Breast epithelium (tissue), 4 donors: ENCODE data around the gene SSB. TPM values are rescaled to one million over a fixed set of nuclear protein-coding genes. Genes with fewer than 3 reads are reported as not detected.

ENCODE experiments used
- DNase-seq, 2 donors: peaks; one replicate each; pipeline ENCODE4 v3.0.0-alpha.2; 2019; ENCODE audit warnings: low spot score in 2 of 2
- H3K27ac ChIP-seq, 2 donors: fragments of 200-600 bp; sonication (generic) in 1 of 2; one replicate each; pipeline ENCODE4 v1.5.1; 2016 to 2019; ENCODE audit warnings: mild to moderate bottlenecking in 1 of 2
- H3K27me3 ChIP-seq, 2 donors: fragments of 200-600 bp; sonication (generic) in 1 of 2; one replicate each; pipeline versions ENCODE4 v1.5.1 to v1.6.0; 2017 to 2019; ENCODE audit warnings: control low read depth in 1 of 2, mild to moderate bottlenecking in 1 of 2
- H3K36me3 ChIP-seq: fragments of 200-600 bp; one replicate; pipeline ENCODE4 v1.5.1; 2019
- H3K4me1 ChIP-seq, 2 donors: fragments of 200-600 bp; sonication (generic); one replicate each; pipeline ENCODE4 v1.5.1; 2016 to 2019; ENCODE audit warnings: control low read depth in 1 of 2
- H3K4me3 ChIP-seq, 3 donors: fragments of 200-600 bp; sonication (generic); 1 replicate in 2 of 3; 2 replicates in 1 of 3; pipeline ENCODE4 v1.5.1; 2016 to 2019; ENCODE audit warnings: mild to moderate bottlenecking in 3 of 3, moderate library complexity in 2 of 3
- H3K9me3 ChIP-seq, 2 donors: fragments of 200-600 bp; sonication (generic) in 1 of 2; one replicate each; pipeline ENCODE4 v1.5.1; 2016 to 2019; ENCODE audit warnings: control low read depth in 1 of 2
- CTCF ChIP-seq, 3 donors: fragments of 450-650 bp; IDR thresholded peaks; one replicate each; pipeline ENCODE4 v1.5.1; 2016 to 2017; ENCODE audit warnings: antibody characterized with exemption in 3 of 3, mild to moderate bottlenecking in 3 of 3, moderate library complexity in 3 of 3
- POLR2A ChIP-seq: fragments of 450-650 bp; IDR thresholded peaks from one replicate; pipeline ENCODE4 v1.6.1; 2016; ENCODE audit warnings: antibody characterized with exemption, mild to moderate bottlenecking, moderate library complexity
- POLR2AphosphoS5 ChIP-seq, 3 donors: sonication (generic); formaldehyde crosslinking; IDR thresholded peaks; one replicate each; pipeline ENCODE4 v1.6.1; 2017; ENCODE audit warnings: antibody characterized with exemption in 3 of 3
- intact Hi-C: fragments of 100-400 bp; cut with DNase I; formaldehyde crosslinking; loops from one replicate; pipeline ENCODE4 v1.15.1; 2023; ENCODE audit warnings: low total_unique reads
- total RNA-seq, 3 donors: library from RNA; depleted of rRNA; stranded (reverse); fragments of >200 nt; gene quantifications; one replicate each; pipeline ENCODE4 v1.1.0, GENCODE V29; 2016

The SSB gene
- total RNA-seq, 3 donors from 2014 or later: 79.0 to 124 (median 109) TPM

DNA sequence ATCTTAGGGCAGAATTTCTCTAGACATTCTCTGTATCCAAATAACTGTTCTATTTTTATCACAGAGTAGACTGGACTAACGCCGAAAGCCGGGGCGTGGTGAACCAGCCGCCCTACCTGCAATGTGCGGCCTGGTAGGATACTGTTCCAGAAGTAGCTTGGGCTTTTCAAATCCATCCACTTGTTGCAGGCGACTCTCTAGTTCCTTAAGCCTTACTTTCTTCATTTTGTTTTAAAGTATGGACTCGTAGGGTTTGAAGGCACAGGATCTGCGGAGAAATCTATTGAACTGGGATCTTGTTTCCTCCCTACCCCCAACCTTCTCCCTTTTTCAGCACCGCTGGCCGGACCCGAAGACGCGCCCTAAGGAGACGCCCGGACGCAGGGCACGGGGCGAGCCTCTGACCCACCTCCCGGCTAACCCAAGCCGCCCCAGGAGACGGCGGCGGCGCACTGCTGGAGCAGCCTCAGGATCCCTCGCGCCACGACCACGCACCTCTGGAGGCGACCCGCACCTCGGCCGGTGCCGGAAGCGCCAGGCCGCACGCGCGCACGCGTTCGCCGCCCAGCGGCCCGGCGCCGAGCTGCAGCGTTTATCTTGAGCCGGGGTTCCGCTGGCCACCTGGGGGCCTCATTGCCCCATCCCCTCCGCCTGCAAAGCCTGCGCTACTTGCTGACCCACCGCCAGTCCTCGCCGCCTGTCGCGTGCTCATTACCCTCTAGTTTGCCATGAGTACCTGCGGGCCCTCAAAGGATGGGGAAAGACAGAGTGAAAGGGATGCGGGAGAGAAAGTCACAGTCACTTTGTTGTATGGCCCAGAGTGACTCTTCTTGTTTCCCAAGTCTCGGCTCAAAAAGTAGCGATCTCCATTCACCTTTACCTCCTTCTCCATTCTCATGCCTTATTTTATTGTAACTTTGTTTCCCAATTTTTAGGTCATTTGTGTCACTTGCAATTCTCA, 26.0 kb downstream of the SSB start, which contains the start of gene METTL5:
Gene METTL5 (minus strand): TSS at position 533 of the 961 bp plus-strand sequence. CDS start 308 bp downstream, at position 225.
- Histone ChIP-seq H3K36me3 (peaks cover 3% of the 10 kb centered on the region), H3K27ac (peak within 1 kb of the TSS; percentile 81 to 89), H3K4me3 (peak within 1 kb of the TSS; percentile 55 to 95 (median 78)), H3K27me3 (no peaks in the 10 kb centered on the region), H3K4me1 (peaks cover 0 to 12% of the 10 kb centered on the region in 2 donors), H3K9me3 (no peaks in the 10 kb centered on the region)
- TF ChIP-seq POLR2A: no peak
- peak; percentile 41 to 96 (median 80) for TF ChIP-seq CTCF (IDR thresholded peaks at IDR 0.05)
- peak in 1 of 3 donors; percentile 73 for TF ChIP-seq POLR2AphosphoS5 (IDR thresholded peaks at IDR 0.05)
- DNase-seq: peak; percentile 44 to 61
- intact Hi-C loops: no loop called here

DNA sequence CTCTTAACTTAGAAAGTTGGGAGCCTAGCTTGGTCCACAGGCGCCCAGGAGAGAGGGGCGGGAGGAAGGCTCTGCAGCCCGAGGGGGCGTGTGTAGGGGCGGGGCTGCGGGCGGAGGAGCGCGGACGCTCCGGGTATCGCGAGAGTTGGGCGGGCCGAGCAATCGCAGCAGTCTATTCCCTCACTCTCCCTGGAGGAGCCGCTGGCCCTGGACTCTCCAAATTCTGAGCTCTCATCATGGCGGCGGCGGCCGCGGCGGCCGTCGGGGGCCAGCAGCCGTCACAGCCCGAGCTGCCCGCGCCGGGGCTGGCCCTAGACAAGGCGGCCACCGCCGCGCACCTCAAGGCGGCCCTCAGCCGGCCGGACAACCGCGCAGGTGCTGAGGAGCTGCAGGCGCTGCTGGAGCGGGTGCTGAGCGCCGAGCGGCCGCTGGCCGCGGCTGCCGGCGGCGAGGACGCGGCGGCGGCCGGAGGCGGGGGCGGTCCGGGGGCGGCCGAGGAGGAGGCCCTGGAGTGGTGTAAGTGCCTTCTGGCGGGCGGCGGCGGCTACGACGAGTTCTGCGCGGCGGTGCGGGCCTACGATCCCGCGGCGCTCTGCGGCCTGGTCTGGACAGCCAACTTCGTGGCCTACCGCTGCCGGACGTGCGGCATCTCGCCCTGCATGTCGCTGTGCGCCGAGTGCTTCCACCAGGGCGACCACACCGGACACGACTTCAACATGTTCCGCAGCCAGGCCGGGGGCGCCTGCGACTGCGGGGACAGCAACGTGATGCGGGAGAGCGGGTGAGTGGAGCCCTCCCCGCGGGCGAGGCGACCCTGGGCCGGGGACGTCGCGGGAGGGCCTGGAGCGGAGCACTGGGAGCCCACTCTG, 28.8 kb downstream of the SSB start, which contains the start of gene UBR3:
Gene UBR3 (plus strand): TSS at position 183 of the 869 bp plus-strand sequence. CDS start 54 bp downstream, at position 237.
- peaks cover 0 to 12% of the 10 kb centered on the region in 2 donors for H3K4me1 ChIP-seq
- H3K36me3 ChIP-seq: no peaks in the 10 kb centered on the region
- DNase-seq: peak; percentile 88 to 92
- H3K4me3 ChIP-seq: peak within 1 kb of the TSS; percentile 81 to 95 (median 89)
- H3K9me3 ChIP-seq: no peaks in the 10 kb centered on the region
- intact Hi-C loops: no loop called here
- peak within 1 kb of the TSS; percentile 88 to 94 for H3K27ac ChIP-seq
- no peaks in the 10 kb centered on the region for H3K27me3 ChIP-seq
- no peak for TF ChIP-seq POLR2A
- no peak for TF ChIP-seq CTCF (IDR thresholded peaks at IDR 0.05)
- peak; percentile 12 to 73 (median 12) for TF ChIP-seq POLR2AphosphoS5 (IDR thresholded peaks at IDR 0.05)

DNA sequence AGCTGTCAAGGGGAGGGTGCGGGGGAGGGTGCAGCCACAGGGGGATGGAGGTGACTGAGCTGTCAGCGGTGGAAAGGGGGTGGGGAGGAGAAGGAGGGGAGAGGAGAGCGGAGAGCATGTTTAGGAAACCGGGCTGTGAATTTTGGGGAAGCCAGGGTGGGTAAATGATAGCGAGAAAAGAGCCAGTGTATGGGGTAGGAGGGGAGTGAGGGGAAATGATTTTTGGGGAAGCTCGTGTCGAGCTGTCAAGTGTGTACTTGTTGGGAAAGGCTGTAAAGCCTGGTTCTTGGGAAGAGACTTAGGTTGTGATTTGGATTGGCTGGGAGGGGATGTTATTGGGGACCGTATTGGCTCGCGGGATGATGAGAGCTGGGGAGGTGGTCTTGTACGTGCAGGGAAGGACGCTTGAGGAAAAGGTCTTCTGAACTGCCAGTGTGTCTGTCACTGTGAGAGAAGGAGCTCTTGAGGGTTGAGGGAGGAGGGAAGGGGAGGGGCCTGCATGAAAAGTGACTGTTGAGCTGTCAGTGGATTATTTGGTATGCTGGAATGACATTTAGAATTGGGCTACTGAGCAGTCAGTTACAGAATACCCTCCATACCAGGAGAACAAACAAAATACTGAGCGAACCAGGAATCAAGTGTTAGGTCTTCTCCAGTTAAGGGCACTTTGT, 29.6 kb downstream of the SSB start:
- no peaks in the 10 kb centered on the region for H3K36me3 ChIP-seq
- peak overlapping the region; percentile 88 to 94 for H3K27ac ChIP-seq
- H3K4me3 ChIP-seq: peak overlapping the region; percentile 81 to 95 (median 89)
- H3K9me3 ChIP-seq: no peaks in the 10 kb centered on the region
- intact Hi-C loops: no loop called here
- TF ChIP-seq POLR2AphosphoS5 (IDR thresholded peaks at IDR 0.05): no peak
- TF ChIP-seq CTCF (IDR thresholded peaks at IDR 0.05): no peak
- TF ChIP-seq POLR2A: no peak
- H3K27me3 ChIP-seq: no peaks in the 10 kb centered on the region
- peaks cover 0 to 7% of the 10 kb centered on the region in 2 donors for H3K4me1 ChIP-seq
- no peak for DNase-seq

DNA sequence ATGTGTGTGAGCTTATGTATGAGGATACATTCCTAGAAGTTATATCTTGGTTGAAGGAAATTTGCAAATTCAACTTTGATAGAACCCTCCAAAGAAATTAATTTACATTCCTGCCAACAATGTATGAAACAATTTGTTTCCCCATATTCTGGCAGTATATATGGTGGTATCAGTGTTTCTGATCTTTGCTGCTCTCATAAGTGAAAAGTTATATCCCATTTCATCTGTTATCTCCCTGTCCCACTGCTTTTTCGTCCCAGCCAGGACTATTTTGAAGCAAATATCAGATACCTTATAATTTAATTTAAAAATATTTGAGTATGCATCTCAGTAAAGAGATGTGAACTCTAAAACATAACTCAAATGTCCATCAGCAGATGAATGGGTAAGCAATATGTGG, 35.7 kb downstream of the SSB start:
- no peak for TF ChIP-seq POLR2AphosphoS5 (IDR thresholded peaks at IDR 0.05)
- TF ChIP-seq POLR2A: no peak
- no peak for TF ChIP-seq CTCF (IDR thresholded peaks at IDR 0.05)
- Histone ChIP-seq H3K4me3 (no peak overlapping the region), H3K27me3 (no peaks in the 10 kb centered on the region), H3K27ac (no peak overlapping the region), H3K9me3 (no peaks in the 10 kb centered on the region), H3K36me3 (no peaks in the 10 kb centered on the region), H3K4me1 (no peaks in the 10 kb centered on the region)
- intact Hi-C loops: no loop called here
- DNase-seq: no peak
